Breast epithelium (tissue), 4 donors: ENCODE measurements around the gene DEDD2. TPM values are rescaled to one million over a fixed set of nuclear protein-coding genes. Genes with fewer than 3 reads are reported as not detected.
A peak's percentile ranks its signal among the peaks of the same experiment; 100 is the strongest.

Experiments used
- DNase-seq, 2 donors: peaks; one replicate each; pipeline ENCODE4 v3.0.0-alpha.2; 2019; ENCODE audit warnings: low spot score in 2 of 2
- H3K27ac ChIP-seq, 2 donors: fragments of 200-600 bp; sonication (generic) in 1 of 2; one replicate each; pipeline ENCODE4 v1.5.1; 2016 to 2019; ENCODE audit warnings: mild to moderate bottlenecking in 1 of 2
- H3K27me3 ChIP-seq, 2 donors: fragments of 200-600 bp; sonication (generic) in 1 of 2; one replicate each; pipeline versions ENCODE4 v1.5.1 to v1.6.0; 2017 to 2019; ENCODE audit warnings: control low read depth in 1 of 2, mild to moderate bottlenecking in 1 of 2
- H3K36me3 ChIP-seq: fragments of 200-600 bp; one replicate; pipeline ENCODE4 v1.5.1; 2019
- H3K4me1 ChIP-seq, 2 donors: fragments of 200-600 bp; sonication (generic); one replicate each; pipeline ENCODE4 v1.5.1; 2016 to 2019; ENCODE audit warnings: control low read depth in 1 of 2
- H3K4me3 ChIP-seq, 3 donors: fragments of 200-600 bp; sonication (generic); 1 replicate in 2 of 3; 2 replicates in 1 of 3; pipeline ENCODE4 v1.5.1; 2016 to 2019; ENCODE audit warnings: mild to moderate bottlenecking in 3 of 3, moderate library complexity in 2 of 3
- H3K9me3 ChIP-seq, 2 donors: fragments of 200-600 bp; sonication (generic) in 1 of 2; one replicate each; pipeline ENCODE4 v1.5.1; 2016 to 2019; ENCODE audit warnings: control low read depth in 1 of 2
- POLR2A ChIP-seq: fragments of 450-650 bp; IDR thresholded peaks from one replicate; pipeline ENCODE4 v1.6.1; 2016; ENCODE audit warnings: antibody characterized with exemption, mild to moderate bottlenecking, moderate library complexity
- POLR2AphosphoS5 ChIP-seq, 3 donors: sonication (generic); formaldehyde crosslinking; IDR thresholded peaks; one replicate each; pipeline ENCODE4 v1.6.1; 2017; ENCODE audit warnings: antibody characterized with exemption in 3 of 3
- intact Hi-C: fragments of 100-400 bp; cut with DNase I; formaldehyde crosslinking; loops from one replicate; pipeline ENCODE4 v1.15.1; 2023; ENCODE audit warnings: low total_unique reads
- total RNA-seq, 3 donors: library from RNA; depleted of rRNA; stranded (reverse); fragments of >200 nt; gene quantifications; one replicate each; pipeline ENCODE4 v1.1.0, GENCODE V29; 2016
- TF ChIP-seq, protein P1 (sequence below), 3 donors: fragments of 450-650 bp; IDR thresholded peaks; one replicate each; pipeline ENCODE4 v1.5.1; 2016 to 2017; ENCODE audit warnings: antibody characterized with exemption in 3 of 3, mild to moderate bottlenecking in 3 of 3, moderate library complexity in 3 of 3

The DEDD2 gene
- total RNA-seq, 3 donors from 2014 or later, result 31.4 to 64.0 (median 37.0) TPM

DNA sequence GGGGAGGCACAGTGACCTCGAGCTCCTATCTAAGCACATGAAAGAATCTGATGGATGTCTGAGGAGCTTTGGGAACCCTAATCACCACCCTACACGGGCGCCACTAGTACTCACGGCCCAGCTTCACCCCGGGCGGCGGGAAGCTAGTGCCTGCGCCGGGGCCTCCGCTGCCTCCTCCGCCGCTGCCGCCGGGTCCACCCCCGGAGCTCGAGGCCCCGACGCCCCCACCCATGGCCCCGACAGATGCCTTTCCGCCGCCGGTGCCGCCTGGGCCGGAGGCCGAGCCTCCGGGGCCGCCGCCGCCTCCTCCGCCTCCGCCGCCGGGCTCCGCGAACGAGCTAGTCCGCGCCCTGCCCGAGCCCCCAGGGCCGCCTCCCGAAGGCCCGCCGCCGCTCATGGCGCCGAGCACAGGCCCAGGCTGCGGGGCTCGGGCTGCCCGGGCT lies 24.6 kb upstream of the DEDD2 start:
- H3K27me3 ChIP-seq, result no peaks in the 10 kb centered on the region
- H3K27ac ChIP-seq, result peak overlapping the region; percentile 97 to 100
- no peak for DNase-seq
- H3K4me3 ChIP-seq, result peak overlapping the region; percentile 88 to 92 (median 89)
- H3K9me3 ChIP-seq, result no peaks in the 10 kb centered on the region
- TF ChIP-seq POLR2A (no peak), POLR2AphosphoS5 (IDR thresholded peaks at IDR 0.05) (no peak)
- TF ChIP-seq, protein P1, sequence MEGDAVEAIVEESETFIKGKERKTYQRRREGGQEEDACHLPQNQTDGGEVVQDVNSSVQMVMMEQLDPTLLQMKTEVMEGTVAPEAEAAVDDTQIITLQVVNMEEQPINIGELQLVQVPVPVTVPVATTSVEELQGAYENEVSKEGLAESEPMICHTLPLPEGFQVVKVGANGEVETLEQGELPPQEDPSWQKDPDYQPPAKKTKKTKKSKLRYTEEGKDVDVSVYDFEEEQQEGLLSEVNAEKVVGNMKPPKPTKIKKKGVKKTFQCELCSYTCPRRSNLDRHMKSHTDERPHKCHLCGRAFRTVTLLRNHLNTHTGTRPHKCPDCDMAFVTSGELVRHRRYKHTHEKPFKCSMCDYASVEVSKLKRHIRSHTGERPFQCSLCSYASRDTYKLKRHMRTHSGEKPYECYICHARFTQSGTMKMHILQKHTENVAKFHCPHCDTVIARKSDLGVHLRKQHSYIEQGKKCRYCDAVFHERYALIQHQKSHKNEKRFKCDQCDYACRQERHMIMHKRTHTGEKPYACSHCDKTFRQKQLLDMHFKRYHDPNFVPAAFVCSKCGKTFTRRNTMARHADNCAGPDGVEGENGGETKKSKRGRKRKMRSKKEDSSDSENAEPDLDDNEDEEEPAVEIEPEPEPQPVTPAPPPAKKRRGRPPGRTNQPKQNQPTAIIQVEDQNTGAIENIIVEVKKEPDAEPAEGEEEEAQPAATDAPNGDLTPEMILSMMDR (IDR thresholded peaks at IDR 0.05), result no peak
- H3K4me1 ChIP-seq, result peaks cover 2 to 9% of the 10 kb centered on the region in 2 donors
- no peaks in the 10 kb centered on the region for H3K36me3 ChIP-seq
- intact Hi-C loops, result no loop called here

DNA sequence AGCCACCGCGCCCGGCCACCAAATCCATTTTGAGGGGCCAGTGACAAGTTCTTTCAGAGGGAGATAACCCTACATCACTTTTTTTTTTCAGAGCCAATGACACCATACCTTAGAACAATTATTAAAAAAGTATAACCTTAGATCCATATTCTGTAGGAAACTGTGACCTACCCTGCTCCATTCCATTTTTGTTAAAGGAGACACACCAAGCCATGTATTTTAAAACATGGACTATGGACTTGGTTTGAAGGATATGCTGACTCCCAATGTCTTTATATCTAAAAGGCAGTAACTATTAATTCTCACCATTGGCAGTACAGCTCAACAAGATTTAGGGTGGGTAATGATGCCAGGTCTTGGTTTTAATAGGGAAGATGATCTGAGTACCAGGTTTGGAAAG lies 23.8 kb upstream of the DEDD2 start:
- Histone ChIP-seq H3K27ac (peak overlapping the region in 1 of 2 donors; percentile 100), H3K4me3 (peak overlapping the region; percentile 88 to 92 (median 89)), H3K4me1 (peaks cover 2 to 9% of the 10 kb centered on the region in 2 donors), H3K9me3 (no peaks in the 10 kb centered on the region), H3K36me3 (peaks cover 4% of the 10 kb centered on the region), H3K27me3 (no peaks in the 10 kb centered on the region)
- intact Hi-C loops, result no loop called here
- no peak for DNase-seq
- no peak for TF ChIP-seq POLR2AphosphoS5 (IDR thresholded peaks at IDR 0.05)

DNA sequence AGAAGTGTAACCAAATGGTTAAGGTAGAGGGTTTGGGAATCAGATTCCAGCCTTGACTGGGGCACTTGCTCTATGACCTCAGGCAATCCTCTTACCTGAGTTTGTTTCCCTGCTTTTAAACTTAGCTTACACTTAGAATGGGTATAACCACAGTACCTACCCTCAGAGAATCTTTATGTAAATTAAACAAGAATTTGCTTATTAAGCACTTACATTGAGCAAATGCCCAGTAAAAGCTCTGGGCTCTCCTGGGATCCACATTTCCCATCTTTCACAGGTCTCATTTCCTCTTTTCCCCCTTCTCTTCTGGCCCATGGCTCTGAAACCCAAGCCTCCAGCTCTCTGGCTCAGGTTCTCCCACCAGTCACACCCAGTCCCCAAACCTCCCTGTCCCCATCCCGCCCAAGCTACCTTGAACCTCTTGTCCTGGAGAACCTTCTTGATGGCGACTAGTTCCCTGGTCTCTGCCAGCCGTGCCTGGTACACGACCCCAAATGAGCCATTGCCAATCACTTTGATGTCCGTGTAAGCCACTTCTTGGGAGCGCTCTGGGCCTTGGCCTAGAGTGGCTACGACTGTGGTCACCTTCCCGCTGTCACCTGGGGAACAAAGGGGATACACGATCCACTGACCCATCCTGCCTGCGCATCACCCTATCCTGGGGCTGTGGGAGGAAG lies 22.2 kb upstream of the DEDD2 start:
- H3K27ac ChIP-seq, result no peak overlapping the region
- H3K9me3 ChIP-seq, result no peaks in the 10 kb centered on the region
- peaks cover 2 to 9% of the 10 kb centered on the region in 2 donors for H3K4me1 ChIP-seq
- H3K36me3 ChIP-seq, result peaks cover 10% of the 10 kb centered on the region
- no peak overlapping the region for H3K4me3 ChIP-seq
- DNase-seq, result no peak
- TF ChIP-seq POLR2A (no peak), POLR2AphosphoS5 (IDR thresholded peaks at IDR 0.05) (no peak)
- TF ChIP-seq, protein P1 (IDR thresholded peaks at IDR 0.05), result no peak
- intact Hi-C loops, result no loop called here
- H3K27me3 ChIP-seq, result no peaks in the 10 kb centered on the region

DNA sequence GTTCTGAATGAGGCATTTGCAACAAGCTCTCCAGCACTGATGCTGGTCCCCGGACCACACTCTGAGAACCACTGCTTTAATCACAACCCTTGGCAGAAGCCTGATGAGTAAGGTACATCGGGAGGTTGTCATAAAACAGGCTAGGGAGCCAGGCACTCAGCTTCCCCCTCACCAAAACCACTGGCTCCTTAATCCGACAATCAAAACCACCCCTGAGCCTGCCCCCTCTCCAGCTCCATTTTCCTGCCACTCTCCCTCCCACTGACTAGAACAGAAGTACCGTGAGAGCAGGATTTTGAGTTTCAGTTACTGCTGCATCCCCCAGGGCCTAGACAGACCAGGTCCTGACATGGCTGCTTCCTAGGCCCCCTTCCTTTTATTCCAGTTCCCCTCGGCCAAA lies 17.7 kb upstream of the DEDD2 start:
- Histone ChIP-seq H3K4me3 (no peak overlapping the region), H3K27ac (no peak overlapping the region), H3K9me3 (no peaks in the 10 kb centered on the region), H3K36me3 (peaks cover 10% of the 10 kb centered on the region), H3K4me1 (no peaks in the 10 kb centered on the region), H3K27me3 (no peaks in the 10 kb centered on the region)
- no peak for TF ChIP-seq POLR2A
- TF ChIP-seq, protein P1 (IDR thresholded peaks at IDR 0.05), result no peak
- no peak for TF ChIP-seq POLR2AphosphoS5 (IDR thresholded peaks at IDR 0.05)
- intact Hi-C loops, result no loop called here
- no peak for DNase-seq

DNA sequence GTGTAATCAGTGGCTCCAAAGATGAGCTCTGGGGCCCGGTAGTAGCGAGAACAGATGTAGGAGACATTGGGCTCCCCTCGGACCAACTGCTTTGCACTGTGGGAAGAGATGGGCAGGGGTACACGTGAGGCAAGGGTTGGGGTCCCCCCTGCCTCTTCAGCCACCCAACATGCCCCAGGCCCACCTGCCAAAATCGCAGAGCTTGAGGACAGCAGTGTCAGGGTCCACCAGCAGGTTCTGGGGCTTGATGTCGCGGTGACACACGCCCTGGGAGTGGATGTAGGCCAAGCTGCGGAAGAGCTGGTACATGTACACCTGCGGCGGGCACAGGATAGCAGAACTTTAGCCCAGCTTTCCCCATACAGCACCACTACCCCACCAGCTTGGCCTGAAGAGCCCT lies 16.9 kb upstream of the DEDD2 start:
- H3K27me3 ChIP-seq, result no peaks in the 10 kb centered on the region

More for the DNA sequence above, 16.9 kb upstream of the DEDD2 start:
- Histone ChIP-seq H3K27ac (no peak overlapping the region), H3K9me3 (no peaks in the 10 kb centered on the region), H3K36me3 (peaks cover 10% of the 10 kb centered on the region), H3K4me3 (no peak overlapping the region), H3K4me1 (no peaks in the 10 kb centered on the region)
- no peak for DNase-seq
- intact Hi-C loops, result no loop called here
- TF ChIP-seq POLR2AphosphoS5 (IDR thresholded peaks at IDR 0.05) (no peak), POLR2A (no peak)
- TF ChIP-seq, protein P1 (IDR thresholded peaks at IDR 0.05), result no peak
